MV-4-11 (cell line): ENCODE results near the gene SNX4.
"Not testable (repeated sequence)": the region's sequence is repeated elsewhere in the genome, so short reads cannot be mapped to it uniquely, and the experiment has no call there.

Source experiments
- DNase-seq: peaks from one replicate; lab custom pipeline; 2025; lab: John Stamatoyannopoulos, UW

Gene SNX4

GRCh38 chr3:125519678-125520562, at the start of gene SNX4:
SNX4 (minus strand) TSS chr3:125520202; CDS start chr3:125520172, 30 bp downstream.
- peak; percentile 87 for DNase-seq

- DNase-seq, result no peak
Observed at GRCh38 chr3:125556314-125556713, 36.3 kb upstream of the SNX4 start.

- no peak for DNase-seq
Observed at GRCh38 chr3:125552401-125552800, 32.4 kb upstream of the SNX4 start.

DNA sequence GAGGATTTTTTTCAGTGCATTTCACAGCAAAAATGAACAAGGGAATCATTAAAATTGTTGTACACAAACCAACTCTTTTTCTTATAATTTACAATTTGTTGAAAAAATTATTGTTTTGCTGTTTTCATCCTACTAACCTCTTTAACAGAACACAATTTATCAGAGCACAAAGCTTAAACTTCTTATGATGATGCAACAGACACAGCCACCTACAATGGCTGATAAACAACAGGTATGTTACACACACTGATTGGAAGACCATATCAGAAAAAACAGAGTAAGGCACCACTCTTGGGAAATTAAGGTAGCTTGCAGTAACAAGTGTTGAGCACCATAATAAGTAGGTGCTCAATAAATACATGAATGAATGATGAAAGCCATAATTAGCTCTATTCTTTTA, 8.9 kb upstream of the SNX4 start:
- no peak for DNase-seq

DNA sequence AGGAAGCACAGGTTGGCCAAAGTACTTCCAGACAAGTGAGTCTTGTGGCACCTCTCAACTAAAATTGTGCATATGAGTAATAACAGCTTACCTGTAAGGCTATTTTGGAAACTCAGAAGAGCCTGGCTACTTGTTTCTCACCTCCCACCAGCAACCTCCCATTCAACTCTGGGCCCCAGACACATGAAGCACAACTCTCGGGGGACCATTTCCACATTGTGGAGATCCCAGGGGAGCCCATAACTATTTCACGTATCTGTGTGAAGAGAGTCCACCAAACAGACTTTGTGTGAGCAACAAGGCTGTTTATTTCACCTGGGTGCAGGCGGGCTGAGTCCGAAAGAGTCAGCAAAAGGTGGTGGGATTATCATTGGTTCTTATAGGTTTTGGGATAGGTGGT, 5.2 kb upstream of the SNX4 start:
- DNase-seq, result no peak

GRCh38 chr3:125520563-125520919, 539 bp upstream of the SNX4 start:
- DNase-seq, result not testable (repeated sequence)

GRCh38 chr3:125515421-125515820, 4.6 kb downstream of the SNX4 start:
- DNase-seq, result no peak

GRCh38 chr3:125513490-125514115, 6.4 kb downstream of the SNX4 start:
- no peak for DNase-seq

DNA sequence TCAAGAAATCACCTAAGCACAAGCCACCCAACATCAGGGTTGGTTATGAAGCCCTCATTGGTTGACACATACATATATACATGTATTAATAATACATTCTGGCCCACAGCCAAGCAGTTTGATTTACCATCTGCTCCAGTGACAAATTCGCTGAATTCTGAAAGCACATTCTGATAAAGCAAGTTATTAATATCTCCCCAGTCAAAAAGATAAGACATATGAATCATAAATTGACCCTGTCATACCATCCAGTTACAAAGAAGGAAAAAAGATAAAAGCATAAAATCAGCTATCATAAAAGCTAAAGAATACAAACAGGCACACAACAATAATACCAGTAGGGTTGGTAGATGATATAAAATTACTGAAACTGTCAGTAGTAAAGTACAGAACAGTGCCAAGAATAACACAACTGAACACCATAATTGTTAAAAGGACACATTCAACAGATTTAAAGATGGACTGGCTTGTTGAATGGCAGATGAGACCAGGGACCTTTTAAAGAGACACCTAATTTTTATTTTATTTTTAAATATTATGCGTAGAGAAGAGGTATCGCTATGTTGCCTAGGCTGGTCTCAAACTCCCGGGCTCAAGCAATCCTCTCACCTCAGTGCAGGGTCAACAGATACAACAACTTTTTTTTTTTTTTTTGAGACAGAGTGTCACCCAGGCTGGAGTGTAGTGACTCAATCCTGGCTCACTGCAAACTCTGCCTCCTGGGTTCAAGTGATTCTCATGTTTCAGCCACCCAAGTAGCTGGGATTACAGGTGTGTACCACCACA, 7.7 kb downstream of the SNX4 start:
- no peak for DNase-seq

- peak; percentile 51 for DNase-seq
Observed at GRCh38 chr3:125511420-125512118, 8.4 kb downstream of the SNX4 start.

DNA sequence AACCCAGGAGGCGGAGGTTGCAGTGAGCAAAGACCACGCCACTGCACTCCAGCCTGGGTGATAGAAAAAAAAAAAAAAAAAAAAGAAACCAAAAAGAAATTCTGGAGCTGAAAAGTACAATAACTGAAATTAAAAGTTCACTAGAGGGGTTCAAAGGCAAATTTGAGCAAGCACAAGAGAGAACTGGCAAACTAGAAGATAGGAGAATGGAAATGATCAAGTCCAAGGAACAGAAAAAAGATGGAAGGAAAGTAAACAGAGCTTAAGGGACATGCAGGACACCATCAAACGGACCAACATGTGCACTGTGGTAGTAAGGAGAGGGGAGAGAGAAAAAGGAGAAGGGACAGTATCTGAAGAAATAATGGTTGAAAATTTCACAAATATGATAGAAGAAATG, 12.9 kb downstream of the SNX4 start:
- DNase-seq, result no peak

DNA sequence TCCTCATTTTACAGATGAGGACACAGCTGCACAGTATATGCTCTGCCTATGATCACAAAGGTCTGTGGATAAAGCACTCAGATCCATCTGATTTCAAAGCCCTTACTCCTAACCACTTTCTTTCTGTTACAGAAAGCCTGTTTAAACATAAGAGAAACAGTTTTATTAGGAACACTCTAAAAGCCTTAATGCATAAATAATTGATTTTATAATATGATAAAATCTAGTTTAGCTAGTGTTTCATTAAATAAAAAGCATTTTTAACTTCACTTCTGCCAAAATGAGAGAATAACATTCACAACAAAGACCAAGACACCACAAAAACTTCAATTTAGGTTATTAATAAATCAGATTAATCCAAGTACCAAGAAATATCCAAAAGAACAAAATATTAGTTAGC, 21.4 kb downstream of the SNX4 start:
- no peak for DNase-seq

- DNase-seq, result no peak
Observed at GRCh38 chr3:125496701-125497100, 23.3 kb downstream of the SNX4 start.

- no peak for DNase-seq
Observed at GRCh38 chr3:125482406-125482805, 37.6 kb downstream of the SNX4 start.

GRCh38 chr3:125481786-125482185, 38.2 kb downstream of the SNX4 start:
- no peak for DNase-seq

GRCh38 chr3:125481375-125481759, 38.6 kb downstream of the SNX4 start:
- not testable (repeated sequence) for DNase-seq

- DNase-seq, result peak; percentile 37
Observed at GRCh38 chr3:125480656-125481374, 39.2 kb downstream of the SNX4 start.

GRCh38 chr3:125479091-125479490, 40.9 kb downstream of the SNX4 start:
- DNase-seq, result no peak

DNA sequence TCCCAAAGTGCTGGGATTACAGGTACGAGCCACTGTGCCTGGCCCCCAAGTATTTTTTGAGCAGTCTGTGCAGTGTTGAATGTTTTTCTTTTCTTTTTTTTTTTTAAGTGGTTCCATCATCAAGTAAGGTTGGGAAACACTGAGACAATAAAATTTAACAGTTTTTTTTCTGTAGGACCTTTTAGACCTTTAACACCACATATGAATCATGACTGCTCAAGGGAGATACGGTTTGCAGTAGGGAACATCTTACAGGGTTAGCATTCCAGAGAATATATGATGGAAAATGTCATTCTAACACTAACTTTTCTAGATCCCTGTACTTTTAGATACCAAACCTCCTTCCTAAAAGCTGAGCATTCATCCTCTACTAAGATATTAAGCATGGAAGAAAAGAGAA, 41.7 kb downstream of the SNX4 start:
- no peak for DNase-seq

DNA sequence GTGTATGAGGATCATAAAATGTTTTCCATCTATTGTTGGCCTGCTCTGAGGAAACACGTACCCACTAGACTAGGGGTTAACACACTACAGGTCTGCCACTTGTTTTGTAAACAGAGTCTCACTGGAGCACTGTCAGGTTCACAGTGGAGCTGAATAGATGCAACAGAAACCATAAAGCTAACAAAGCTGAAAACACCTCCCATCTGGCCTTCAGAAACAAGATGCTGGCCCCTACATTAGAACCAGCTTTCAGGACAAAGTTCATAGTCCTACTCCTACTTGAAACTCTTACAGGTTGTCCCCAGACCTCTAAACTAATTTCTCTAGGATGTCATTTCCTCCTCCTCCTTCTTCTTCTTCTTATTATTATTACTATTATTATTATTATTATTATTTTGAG, 42.3 kb downstream of the SNX4 start:
- DNase-seq, result no peak

GRCh38 chr3:125470671-125471070, 49.3 kb downstream of the SNX4 start:
- no peak for DNase-seq
